NCI-H1092 (cell line): ENCODE measurements around the gene SEPSECS.

ENCODE experiments used
- DNase-seq: peaks from one replicate; lab custom pipeline; 2025; lab: John Stamatoyannopoulos, UW

SEPSECS gene

GRCh38 chr4:25155947-25156346 lies 4.3 kb downstream of the SEPSECS start:
- DNase-seq: no peak

- DNase-seq: no peak
Measured at GRCh38 chr4:25154594-25155265, 5.5 kb downstream of the SEPSECS start.

GRCh38 chr4:25146076-25146475 lies 14.2 kb downstream of the SEPSECS start:
- no peak for DNase-seq

- peak; percentile 28 for DNase-seq
Measured at GRCh38 chr4:25144870-25145481, 15.3 kb downstream of the SEPSECS start.

- DNase-seq: no peak
Measured at GRCh38 chr4:25142468-25142867, 17.8 kb downstream of the SEPSECS start.

- no peak for DNase-seq
Measured at GRCh38 chr4:25141592-25141991, 18.7 kb downstream of the SEPSECS start.

- no peak for DNase-seq
Measured at GRCh38 chr4:25133132-25133531, 27.1 kb downstream of the SEPSECS start.

- DNase-seq: no peak
Measured at GRCh38 chr4:25131926-25132325, 28.3 kb downstream of the SEPSECS start.

- DNase-seq: no peak
Measured at GRCh38 chr4:25131381-25131780, 28.9 kb downstream of the SEPSECS start.

- no peak for DNase-seq
Measured at GRCh38 chr4:25129917-25130316, 30.3 kb downstream of the SEPSECS start.

GRCh38 chr4:25128671-25129070 lies 31.6 kb downstream of the SEPSECS start:
- no peak for DNase-seq

- no peak for DNase-seq
Measured at GRCh38 chr4:25123236-25123635, 37.0 kb downstream of the SEPSECS start.

- DNase-seq: no peak
Measured at GRCh38 chr4:25120146-25120940, 39.9 kb downstream of the SEPSECS start.

- no peak for DNase-seq
Measured at GRCh38 chr4:25117716-25118472, 42.4 kb downstream of the SEPSECS start.

GRCh38 chr4:25117274-25117673 lies 43.0 kb downstream of the SEPSECS start:
- DNase-seq: no peak

- DNase-seq: no peak
Measured at GRCh38 chr4:25113915-25114904, 46.0 kb downstream of the SEPSECS start.

GRCh38 chr4:25112995-25113380 lies 47.3 kb downstream of the SEPSECS start:
- no peak for DNase-seq

GRCh38 chr4:25112366-25112994 lies 47.8 kb downstream of the SEPSECS start:
- DNase-seq: no peak

- DNase-seq: no peak
Measured at GRCh38 chr4:25111648-25112196, 48.5 kb downstream of the SEPSECS start.
